GM20000 (cell line): ENCODE data around the gene XRCC6.

ENCODE experiments used
- DNase-seq: peaks from one replicate; pipeline ENCODE4 v3.0.0; 2012; ENCODE audit warnings: low spot score
- CTCF ChIP-seq: IDR thresholded peaks from 2 replicates; pipeline ENCODE4 v1.5.1; 2012; ENCODE audit warnings: mild to moderate bottlenecking, control low read depth; ENCODE audit errors: extremely low read depth, missing control alignments

XRCC6 gene

GRCh38 chr22:41578818-41579217, 42.3 kb upstream of the XRCC6 start:
- DNase-seq: no peak
- no peak for TF ChIP-seq CTCF

GRCh38 chr22:41579297-41579996, 41.6 kb upstream of the XRCC6 start:
- no peak for DNase-seq
- no peak for TF ChIP-seq CTCF

- no peak for TF ChIP-seq CTCF
- no peak for DNase-seq
These were observed 41.1 kb upstream of the XRCC6 start for GRCh38 chr22:41579997-41580355.

- no peak for TF ChIP-seq CTCF
- no peak for DNase-seq
These were observed 38.4 kb upstream of the XRCC6 start for GRCh38 chr22:41582694-41583093.

- no peak for TF ChIP-seq CTCF
- DNase-seq: no peak
These were observed 36.2 kb upstream of the XRCC6 start for GRCh38 chr22:41584881-41585280.

- TF ChIP-seq CTCF: no peak
- no peak for DNase-seq
These were observed 35.2 kb upstream of the XRCC6 start for GRCh38 chr22:41585898-41586297.

- TF ChIP-seq CTCF: no peak
These were observed 33.8 kb upstream of the XRCC6 start for GRCh38 chr22:41587347-41587723.

More at GRCh38 chr22:41587347-41587723, 33.8 kb upstream of the XRCC6 start:
- no peak for DNase-seq
